CD4-positive, alpha-beta T cell treated with Interleukin-6 for 4 hours (primary cell): Measurements from ENCODE around the gene ACTL6A.
A peak's percentile ranks its signal among the peaks of the same experiment; 100 is the strongest.

ENCODE experiments used
- DNase-seq: peaks from one replicate; pipeline ENCODE4 v3.0.0-alpha.2; 2020; ENCODE audit warnings: mixed read lengths

Gene ACTL6A

DNA sequence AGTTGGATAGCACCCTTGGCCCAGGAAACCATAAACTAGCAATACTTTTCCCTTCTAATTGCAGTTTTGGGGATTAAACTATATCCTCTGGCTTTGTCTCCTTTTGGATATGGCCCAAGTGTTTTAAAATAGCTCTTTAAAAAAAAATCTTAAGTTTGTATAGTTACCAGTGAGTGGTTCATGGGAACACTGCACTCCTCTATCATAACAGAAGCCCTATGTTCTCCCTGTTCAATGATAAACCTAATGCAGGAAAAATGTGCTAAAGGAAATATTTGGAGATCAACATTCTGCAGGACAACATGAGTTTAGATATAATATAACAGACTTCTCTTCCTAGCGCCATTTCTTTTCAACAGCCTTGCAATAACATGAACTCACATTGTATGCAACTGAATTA, 28.6 kb downstream of the ACTL6A start:
- DNase-seq, result no peak

DNA sequence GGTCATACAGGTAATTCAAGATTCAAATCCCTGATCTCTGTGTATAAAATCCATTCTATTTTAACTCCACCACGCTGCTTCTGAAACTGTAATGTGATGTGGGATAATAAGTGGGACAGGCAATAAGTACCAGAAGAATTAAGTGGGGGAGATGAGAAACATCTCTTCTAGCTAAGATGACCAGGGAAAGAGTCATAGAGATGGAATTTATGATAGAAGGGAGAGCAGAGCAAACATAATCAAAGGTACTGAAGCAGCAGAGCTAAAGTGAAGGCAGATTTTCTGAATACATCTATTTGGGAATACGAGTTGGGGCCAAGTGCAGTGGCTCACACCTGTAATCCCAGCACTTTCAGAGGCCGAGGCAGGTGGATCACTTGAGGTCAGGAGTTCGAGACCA, 36.8 kb downstream of the ACTL6A start:
- DNase-seq, result no peak

DNA sequence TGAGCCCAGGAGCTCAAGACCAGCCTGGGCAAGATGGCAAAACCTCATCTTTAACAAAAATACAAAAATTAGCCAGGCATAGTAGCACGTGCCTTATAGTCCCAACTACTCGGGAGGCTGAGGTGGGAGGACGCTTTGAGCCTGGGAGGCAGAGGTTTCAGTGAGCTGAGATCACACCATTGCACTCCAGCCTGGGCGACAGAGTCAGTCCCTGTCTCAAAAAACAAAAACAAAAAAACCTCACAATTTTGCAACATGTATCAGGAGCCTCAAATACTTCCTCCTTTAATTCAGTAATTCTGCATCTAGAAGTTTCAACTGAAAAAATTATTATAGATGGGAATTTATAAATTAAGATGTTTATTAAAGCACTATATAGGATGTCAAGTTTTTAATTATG, 40.6 kb downstream of the ACTL6A start:
- DNase-seq, result no peak

DNA sequence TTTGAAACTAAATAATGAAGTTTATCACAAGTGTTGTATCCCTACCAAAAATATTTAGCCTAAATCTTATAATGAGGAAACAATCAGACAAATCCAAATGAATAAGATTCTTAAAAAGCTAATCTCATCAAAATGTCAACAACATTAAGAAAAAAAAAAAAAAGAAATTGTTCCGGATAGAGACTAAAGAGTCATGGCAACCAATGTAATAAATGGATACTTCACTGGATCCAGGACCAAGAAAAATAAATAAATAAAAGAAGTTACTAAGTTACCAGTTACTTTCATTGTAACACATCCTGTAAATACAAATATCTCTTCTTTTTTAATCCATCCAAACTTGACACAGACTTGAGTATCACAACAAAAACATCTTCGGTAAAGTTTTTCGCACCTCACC, 41.1 kb downstream of the ACTL6A start:
- DNase-seq, result no peak

DNA sequence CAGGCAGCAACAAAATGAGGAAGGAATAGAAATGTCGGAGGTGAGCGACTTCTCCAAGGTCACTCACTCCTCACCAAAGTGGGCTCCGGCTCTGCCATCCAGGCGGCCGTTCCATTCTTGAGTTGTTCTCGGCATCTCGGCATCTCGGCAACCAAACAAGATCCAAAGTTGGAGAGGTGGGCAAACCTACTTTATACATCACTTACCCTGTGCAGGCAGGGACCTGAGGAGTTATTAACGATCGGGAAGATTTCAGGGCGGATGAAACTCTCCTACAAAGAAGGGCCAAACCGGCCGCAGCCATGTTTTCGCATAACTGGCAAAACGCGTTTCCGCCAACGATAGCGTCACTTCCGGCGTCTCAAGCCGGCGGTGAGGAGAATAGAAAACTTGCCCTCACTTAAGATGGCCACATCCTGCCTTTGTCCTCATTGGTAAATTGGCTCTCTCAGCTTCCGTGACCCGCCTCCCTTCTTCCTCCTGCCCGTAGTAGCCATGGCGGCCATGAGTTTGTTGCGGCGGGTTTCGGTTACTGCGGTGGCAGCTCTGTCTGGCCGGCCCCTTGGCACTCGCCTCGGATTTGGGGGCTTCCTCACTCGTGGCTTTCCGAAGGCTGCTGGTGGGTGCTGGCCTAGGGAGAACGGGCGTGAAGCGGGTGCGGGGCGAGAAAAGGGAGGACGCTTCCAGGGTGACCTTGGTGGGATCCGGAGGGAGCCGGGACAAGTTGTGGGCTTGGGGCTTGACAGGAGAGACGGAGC, 41.8 kb downstream of the ACTL6A start, which contains the start of the genes MRPL47 and NDUFB5:
TSS of gene MRPL47 (minus strand) at position 318 of the 758 bp plus-strand sequence. CDS start at position 304, 14 bp downstream.
TSS of gene NDUFB5 (plus strand) at position 474 of the 758 bp plus-strand sequence. CDS start at position 496, 22 bp downstream.
- DNase-seq, result peak; percentile 94

DNA sequence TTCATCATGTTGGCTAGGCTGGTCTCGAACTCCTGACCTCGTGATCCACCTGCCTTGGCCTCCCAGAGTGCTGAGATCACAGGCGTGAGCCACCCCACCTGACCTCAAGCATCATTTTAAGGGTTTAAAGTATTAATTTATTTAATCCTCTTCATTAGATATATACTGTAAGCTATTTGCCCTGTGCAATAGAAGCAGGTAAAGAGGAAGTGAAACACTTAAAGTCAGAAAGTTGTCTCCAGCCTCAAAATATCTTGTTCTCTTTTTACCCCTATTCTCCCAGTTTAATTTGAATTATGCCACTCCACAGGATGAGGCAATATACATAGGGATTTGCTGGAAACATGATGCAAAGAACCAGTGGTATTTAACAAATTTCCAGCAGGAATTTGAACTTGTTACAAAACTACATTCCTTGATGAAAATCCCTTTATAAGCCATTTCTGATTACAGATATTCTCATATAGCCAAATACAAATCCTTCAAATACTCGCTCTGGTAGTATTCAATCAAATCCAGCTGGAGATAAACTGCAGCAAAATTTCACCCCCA, 43.9 kb downstream of the ACTL6A start:
- no peak for DNase-seq

DNA sequence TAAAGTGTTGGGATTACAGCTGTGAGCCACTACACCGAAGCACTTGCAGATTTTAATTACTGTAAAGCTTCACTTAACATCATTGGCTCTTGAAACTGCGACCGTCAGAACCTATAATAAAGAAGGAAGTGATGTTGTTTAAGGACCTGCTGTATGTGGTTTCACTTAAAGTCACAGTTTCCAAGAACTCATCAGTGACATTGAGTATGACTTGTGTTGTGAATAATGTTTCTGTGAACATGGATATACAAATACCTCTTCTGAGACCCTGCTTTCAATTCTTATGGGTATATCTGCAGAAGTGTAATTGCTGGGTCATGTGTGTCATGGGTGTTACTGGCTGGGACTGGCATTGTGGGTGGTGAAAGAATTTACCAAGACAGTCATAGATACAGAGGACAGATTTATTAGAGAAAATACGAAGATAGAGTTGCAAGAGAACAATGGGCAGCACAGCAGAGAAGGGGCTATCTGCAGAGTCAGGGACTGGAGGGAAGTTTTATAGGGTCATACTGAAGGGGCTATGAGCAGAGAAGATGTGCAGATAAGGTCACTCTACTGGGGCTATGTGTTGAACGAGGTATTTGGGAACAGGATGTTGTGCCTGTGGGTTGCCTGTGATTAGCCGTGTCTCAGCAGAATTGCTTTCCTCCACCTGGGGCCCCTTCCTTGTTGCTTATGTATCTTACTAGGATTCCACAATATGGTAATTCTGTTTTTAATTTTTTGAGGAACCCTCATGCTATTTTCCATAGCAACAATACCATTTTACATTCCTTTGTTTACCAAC, 46.4 kb downstream of the ACTL6A start:
- DNase-seq, result no peak

DNA sequence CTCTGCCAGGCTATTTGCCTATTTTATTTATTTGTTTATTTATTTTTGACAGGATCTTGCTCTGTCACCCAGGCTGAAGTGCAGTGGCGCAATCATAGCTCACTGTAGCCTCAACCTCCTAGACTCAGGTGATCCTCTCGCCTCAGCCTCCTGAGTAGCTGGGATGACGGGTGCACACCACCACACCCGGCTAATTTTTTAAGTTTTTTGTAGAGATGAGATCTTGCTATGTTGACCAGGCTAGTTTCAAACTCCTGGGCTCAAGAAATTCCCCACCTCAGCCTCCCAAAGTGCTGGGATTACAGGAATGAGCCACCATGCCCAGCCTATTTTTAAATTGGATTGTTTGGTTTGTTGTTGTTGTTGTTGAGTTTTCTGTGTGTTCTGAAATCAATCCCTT, 47.3 kb downstream of the ACTL6A start:
- no peak for DNase-seq

DNA sequence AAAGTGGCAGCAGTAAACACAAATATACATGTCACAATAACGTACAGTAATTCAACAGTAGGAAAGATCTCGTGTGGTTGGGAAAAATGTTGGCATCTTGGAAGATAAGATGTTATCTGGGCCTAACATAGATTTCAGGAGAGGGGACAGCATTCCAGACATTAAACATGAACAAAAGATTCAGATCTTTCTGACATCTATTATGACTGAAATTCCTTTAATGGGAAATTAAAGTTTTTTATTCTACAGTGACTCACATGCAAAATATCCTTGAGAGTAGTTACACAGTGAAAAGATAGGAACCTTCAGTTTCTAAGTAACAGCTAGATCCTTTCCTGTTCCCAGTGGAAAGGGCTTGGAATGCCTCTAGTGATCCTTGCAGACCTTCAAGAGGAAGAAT, 51.1 kb downstream of the ACTL6A start:
- no peak for DNase-seq

DNA sequence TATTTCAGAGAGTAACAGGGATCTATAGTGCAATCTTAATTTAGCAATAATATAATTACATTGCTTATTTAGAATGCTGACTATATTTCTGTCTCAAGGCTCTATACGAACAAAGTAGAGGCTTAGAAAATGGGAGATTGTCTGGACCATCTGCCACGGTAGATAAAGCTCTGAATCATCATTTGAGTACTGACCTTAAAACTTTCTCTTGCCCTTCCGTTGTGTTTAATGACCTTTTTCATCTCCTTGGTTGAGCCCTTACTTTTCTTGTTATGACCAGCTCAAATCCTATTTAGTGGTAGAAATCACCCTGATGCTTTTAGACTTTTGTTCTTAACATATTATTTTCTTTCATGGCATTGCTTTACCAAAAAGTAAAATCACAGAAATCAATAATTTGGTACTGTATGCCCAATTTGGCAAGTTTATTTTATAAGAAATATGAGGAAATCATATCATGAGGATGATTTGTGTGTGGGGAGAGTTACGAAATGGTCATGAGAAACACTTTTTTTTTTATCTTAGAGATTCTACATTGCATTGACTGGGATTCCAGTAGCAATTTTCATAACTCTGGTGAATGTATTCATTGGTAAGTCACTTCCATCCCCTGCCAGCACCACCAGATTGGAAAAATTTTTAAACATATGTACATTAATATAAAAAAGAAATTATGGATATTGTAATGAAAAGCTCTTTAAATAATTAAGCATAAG, 52.9 kb downstream of the ACTL6A start:
- no peak for DNase-seq

DNA sequence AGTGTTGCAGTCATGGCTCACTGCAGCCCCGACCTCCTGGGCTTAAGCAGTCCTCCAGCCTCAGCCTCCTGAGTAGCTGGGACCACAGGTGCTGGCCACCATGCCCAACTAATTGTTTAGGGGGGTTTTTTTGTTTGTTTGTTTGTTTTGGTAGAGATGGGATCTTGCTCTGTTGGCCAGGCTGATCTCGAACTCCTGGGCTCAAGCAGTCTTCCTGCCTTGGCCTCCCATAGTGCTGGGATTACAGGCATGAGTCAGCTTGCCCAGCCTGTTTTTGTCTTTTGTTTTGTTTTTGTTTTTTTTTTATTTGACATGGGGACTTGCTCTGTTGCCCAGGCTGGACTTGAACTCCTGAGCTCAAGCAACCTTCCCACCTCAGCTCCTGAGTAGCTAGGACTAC, 59.3 kb downstream of the ACTL6A start:
- DNase-seq, result no peak

DNA sequence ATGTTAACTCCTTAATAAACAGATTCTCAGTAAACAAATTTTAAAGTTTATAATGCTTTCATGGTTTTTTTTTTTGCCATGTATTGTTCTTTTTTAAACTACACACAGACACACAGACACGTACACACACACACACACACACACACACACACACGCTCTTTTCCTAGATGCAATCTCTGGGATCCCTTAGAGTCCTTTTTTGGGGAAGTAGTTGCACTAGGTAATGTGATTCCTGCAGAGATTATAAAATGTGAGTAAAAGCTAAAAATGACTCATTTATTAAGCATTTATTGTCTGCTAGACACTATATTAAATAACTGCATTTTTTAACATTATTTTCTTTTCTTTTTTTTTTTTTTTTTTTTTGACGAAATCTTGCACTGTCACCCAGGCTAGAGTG, 61.7 kb downstream of the ACTL6A start:
- no peak for DNase-seq

DNA sequence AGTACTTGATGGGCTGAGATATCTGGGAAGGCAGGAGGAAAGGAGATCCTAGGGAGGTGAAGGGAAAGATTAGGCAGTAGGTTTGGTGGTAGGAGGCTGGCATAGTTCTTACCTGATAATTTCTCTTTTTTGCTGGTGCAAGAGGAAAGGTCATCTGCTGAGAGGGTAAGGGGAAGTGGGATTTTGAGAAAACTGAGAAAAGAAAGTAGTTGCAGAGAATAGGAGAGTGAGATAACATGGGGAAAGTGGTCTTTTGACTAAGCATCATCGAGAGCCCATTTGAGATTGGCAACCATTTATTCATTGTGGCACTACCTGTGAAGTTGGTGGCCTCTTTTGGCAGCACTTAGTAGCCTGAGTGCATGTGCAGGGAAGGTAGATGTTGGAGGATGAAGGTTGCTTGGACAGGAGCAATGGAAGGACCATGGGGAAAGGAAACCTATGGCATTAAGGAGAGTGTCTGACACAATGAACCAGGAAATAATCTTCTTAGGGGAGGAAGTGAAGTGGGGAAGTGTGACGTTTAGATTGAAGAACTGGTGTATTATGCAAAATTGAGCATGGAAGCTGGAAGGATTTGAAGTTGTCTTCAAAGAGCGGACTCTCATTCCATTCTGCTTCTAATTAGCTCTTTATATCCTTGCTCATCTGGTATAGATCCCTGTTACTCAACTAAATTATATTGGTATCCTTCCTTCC, 68.2 kb downstream of the ACTL6A start:
- DNase-seq, result no peak
